Measurements from ENCODE around the gene AKR1D1. TPM values are rescaled to one million over a fixed set of nuclear protein-coding genes. Genes with fewer than 3 reads are reported as not detected.

The AKR1D1 gene
- total RNA-seq, 1 experiment from 2014 or later, result not detected

GRCh38 chr7:138086563-138087270 lies 10.5 kb downstream of the AKR1D1 start:
- H3K36me3 ChIP-seq (ENCODE audit: control insufficient read depth, insufficient read depth, low read length), result no peaks in the 10 kb centered on the region
- ChIA-PET CTCF (no interaction called here), POLR2A (no interaction called here)
- DNase-seq (ENCODE audit: low read depth, low spot score) (no peak), ATAC-seq (no peak)
- H3K27me3 ChIP-seq (ENCODE audit: control insufficient read depth, insufficient read depth, low read length), result no peaks in the 10 kb centered on the region
- TF ChIP-seq, protein P1, sequence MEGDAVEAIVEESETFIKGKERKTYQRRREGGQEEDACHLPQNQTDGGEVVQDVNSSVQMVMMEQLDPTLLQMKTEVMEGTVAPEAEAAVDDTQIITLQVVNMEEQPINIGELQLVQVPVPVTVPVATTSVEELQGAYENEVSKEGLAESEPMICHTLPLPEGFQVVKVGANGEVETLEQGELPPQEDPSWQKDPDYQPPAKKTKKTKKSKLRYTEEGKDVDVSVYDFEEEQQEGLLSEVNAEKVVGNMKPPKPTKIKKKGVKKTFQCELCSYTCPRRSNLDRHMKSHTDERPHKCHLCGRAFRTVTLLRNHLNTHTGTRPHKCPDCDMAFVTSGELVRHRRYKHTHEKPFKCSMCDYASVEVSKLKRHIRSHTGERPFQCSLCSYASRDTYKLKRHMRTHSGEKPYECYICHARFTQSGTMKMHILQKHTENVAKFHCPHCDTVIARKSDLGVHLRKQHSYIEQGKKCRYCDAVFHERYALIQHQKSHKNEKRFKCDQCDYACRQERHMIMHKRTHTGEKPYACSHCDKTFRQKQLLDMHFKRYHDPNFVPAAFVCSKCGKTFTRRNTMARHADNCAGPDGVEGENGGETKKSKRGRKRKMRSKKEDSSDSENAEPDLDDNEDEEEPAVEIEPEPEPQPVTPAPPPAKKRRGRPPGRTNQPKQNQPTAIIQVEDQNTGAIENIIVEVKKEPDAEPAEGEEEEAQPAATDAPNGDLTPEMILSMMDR (IDR thresholded peaks at IDR 0.05), result no peak
- TF ChIP-seq TCF7L2 (IDR thresholded peaks at IDR 0.05; ENCODE audit: low read depth, low read length) (no peak), REST (IDR thresholded peaks at IDR 0.05; ENCODE audit: insufficient read depth in 1 of 2, low read depth in 2 of 2, low read length in 1 of 2) (no peak)
- H3K27ac ChIP-seq (ENCODE audit: low read length), result no peak overlapping the region
- in situ Hi-C loops (cut with HindIII; ENCODE audit: low pct_unique_long_range_greater_than_20kb, low sequenced_read_pairs), result no loop called here
- intact Hi-C loops (cut with micrococcal nuclease; ENCODE audit: unreplicated experiment), result no loop called here
- no peaks in the 10 kb centered on the region for H3K4me1 ChIP-seq (ENCODE audit: control insufficient read depth, insufficient read depth, low read length)
- H3K4me3 ChIP-seq (ENCODE audit: low read depth in 2 of 2, low read length in 2 of 2), result no peak overlapping the region
- H3K9me3 ChIP-seq (ENCODE audit: control insufficient read depth, insufficient read depth, low read depth, low read length), result no peaks in the 10 kb centered on the region
- no TSS peak for BruUV-seq (replicated peaks)

GRCh38 chr7:138089080-138089901 lies 13.0 kb downstream of the AKR1D1 start:
- no peak for ATAC-seq
- peak; percentile 67 for DNase-seq (ENCODE audit: low read depth, low spot score)
- no peak overlapping the region for H3K4me3 ChIP-seq (ENCODE audit: low read depth in 2 of 2, low read length in 2 of 2)
- no peak overlapping the region for H3K27ac ChIP-seq (ENCODE audit: low read length)
- in situ Hi-C loops (cut with HindIII; ENCODE audit: low pct_unique_long_range_greater_than_20kb, low sequenced_read_pairs), result no loop called here
- CTCF ChIA-PET, result interaction anchor here (0.6 to 0.7 kb wide), 2 partner anchors 16 to 19 kb away, joined by 3 read pairs; no protein-coding TSS in a partner anchor
- no TSS peak for BruUV-seq (replicated peaks)
- intact Hi-C loops (cut with micrococcal nuclease; ENCODE audit: unreplicated experiment), result no loop called here
- no peaks in the 10 kb centered on the region for H3K4me1 ChIP-seq (ENCODE audit: control insufficient read depth, insufficient read depth, low read length)
- no peak for TF ChIP-seq SIN3A (IDR thresholded peaks at IDR 0.05; ENCODE audit: borderline replicate concordance, insufficient read depth, low read depth, low read length)
- no peaks in the 10 kb centered on the region for H3K27me3 ChIP-seq (ENCODE audit: control insufficient read depth, insufficient read depth, low read length)
- H3K9me3 ChIP-seq (ENCODE audit: control insufficient read depth, insufficient read depth, low read depth, low read length), result no peaks in the 10 kb centered on the region
- POLR2A ChIA-PET, result no interaction called here
- no peaks in the 10 kb centered on the region for H3K36me3 ChIP-seq (ENCODE audit: control insufficient read depth, insufficient read depth, low read length)

GRCh38 chr7:138091032-138091431 lies 14.8 kb downstream of the AKR1D1 start:
- no peak for DNase-seq (ENCODE audit: low read depth, low spot score)
- Histone ChIP-seq H3K4me3 (ENCODE audit: low read depth in 2 of 2, low read length in 2 of 2) (no peak overlapping the region), H3K27ac (ENCODE audit: low read length) (no peak overlapping the region), H3K4me1 (ENCODE audit: control insufficient read depth, insufficient read depth, low read length) (no peaks in the 10 kb centered on the region), H3K36me3 (ENCODE audit: control insufficient read depth, insufficient read depth, low read length) (no peaks in the 10 kb centered on the region), H3K27me3 (ENCODE audit: control insufficient read depth, insufficient read depth, low read length) (no peaks in the 10 kb centered on the region), H3K9me3 (ENCODE audit: control insufficient read depth, insufficient read depth, low read depth, low read length) (no peaks in the 10 kb centered on the region)
- TF ChIP-seq REST (IDR thresholded peaks at IDR 0.05; ENCODE audit: insufficient read depth in 1 of 2, low read depth in 2 of 2, low read length in 1 of 2) (no peak), TCF7L2 (IDR thresholded peaks at IDR 0.05; ENCODE audit: low read depth, low read length) (no peak), SIN3A (IDR thresholded peaks at IDR 0.05; ENCODE audit: borderline replicate concordance, insufficient read depth, low read depth, low read length) (no peak), POLR2AphosphoS5 (IDR thresholded peaks at IDR 0.05; ENCODE audit: low read depth, low read length) (no peak)
- TF ChIP-seq, protein P1 (IDR thresholded peaks at IDR 0.05), result no peak
- ATAC-seq, result no peak
- no TSS peak for BruUV-seq (replicated peaks)
- intact Hi-C loops (cut with micrococcal nuclease; ENCODE audit: unreplicated experiment) (no loop called here), in situ Hi-C loops (cut with HindIII; ENCODE audit: low pct_unique_long_range_greater_than_20kb, low sequenced_read_pairs) (no loop called here)
- POLR2A ChIA-PET, result no interaction called here
- CTCF ChIA-PET, result interaction anchor here (0.5 to 0.7 kb wide), 2 partner anchors 59 to 949 kb away, joined by 3 to 4 read pairs; no protein-coding TSS in a partner anchor
